ENCODE results near the gene YPEL3. TPM values are rescaled to one million over a fixed set of nuclear protein-coding genes. Genes with fewer than 3 reads are reported as not detected.

The YPEL3 gene
- total RNA-seq, 1 donor from 2014 or later = 93.6 TPM

- no peak overlapping the region for H3K27ac ChIP-seq
- H3K4me1 ChIP-seq = peaks cover 10% of the 10 kb centered on the region
- H3K9me3 ChIP-seq = no peaks in the 10 kb centered on the region
- TF ChIP-seq CTCF (IDR thresholded peaks at IDR 0.05) = no peak
- H3K36me3 ChIP-seq = no peaks in the 10 kb centered on the region
- ATAC-seq = no peak
- H3K27me3 ChIP-seq = no peaks in the 10 kb centered on the region
- no peak overlapping the region for H3K4me3 ChIP-seq
- DNase-seq = no peak
- intact Hi-C loops (cut with DNase I) = no loop called here
Measured at GRCh38 chr16:30060346-30060745, 35.7 kb downstream of the YPEL3 start.

GRCh38 chr16:30054959-30055553, 41.0 kb downstream of the YPEL3 start:
- no peaks in the 10 kb centered on the region for H3K9me3 ChIP-seq
- DNase-seq (peak; percentile 73), ATAC-seq (peak; percentile 57)
- H3K4me1 ChIP-seq = peaks cover 8% of the 10 kb centered on the region
- TF ChIP-seq CTCF (IDR thresholded peaks at IDR 0.05) = peak; percentile 42
- no peak overlapping the region for H3K4me3 ChIP-seq
- no peak overlapping the region for H3K27ac ChIP-seq
- no peaks in the 10 kb centered on the region for H3K27me3 ChIP-seq
- intact Hi-C loops (cut with DNase I) = no loop called here
- no peaks in the 10 kb centered on the region for H3K36me3 ChIP-seq

- Histone ChIP-seq H3K27ac (no peak overlapping the region), H3K27me3 (no peaks in the 10 kb centered on the region), H3K4me3 (no peak overlapping the region), H3K36me3 (no peaks in the 10 kb centered on the region), H3K9me3 (no peaks in the 10 kb centered on the region), H3K4me1 (peaks cover 8% of the 10 kb centered on the region)
- no peak for TF ChIP-seq CTCF (IDR thresholded peaks at IDR 0.05)
- ATAC-seq (no peak), DNase-seq (no peak)
- intact Hi-C loops (cut with DNase I) = no loop called here
Measured at GRCh38 chr16:30054451-30054850, 41.6 kb downstream of the YPEL3 start.

- DNase-seq (no peak), ATAC-seq (peak; percentile 11)
- H3K4me3 ChIP-seq = peak overlapping the region; percentile 72
- no peaks in the 10 kb centered on the region for H3K27me3 ChIP-seq
- peaks cover 8% of the 10 kb centered on the region for H3K4me1 ChIP-seq
- no peaks in the 10 kb centered on the region for H3K9me3 ChIP-seq
- TF ChIP-seq CTCF (IDR thresholded peaks at IDR 0.05) = no peak
- peak overlapping the region; percentile 49 for H3K27ac ChIP-seq
- no peaks in the 10 kb centered on the region for H3K36me3 ChIP-seq
- intact Hi-C loops (cut with DNase I) = no loop called here
Measured at GRCh38 chr16:30053376-30054015, 42.5 kb downstream of the YPEL3 start.

- H3K9me3 ChIP-seq = no peaks in the 10 kb centered on the region
- peak overlapping the region; percentile 72 for H3K4me3 ChIP-seq
- DNase-seq (peak; percentile 97), ATAC-seq (peak; percentile 97)
- no peaks in the 10 kb centered on the region for H3K36me3 ChIP-seq
- peaks cover 8% of the 10 kb centered on the region for H3K4me1 ChIP-seq
- peak overlapping the region; percentile 49 for H3K27ac ChIP-seq
- no peaks in the 10 kb centered on the region for H3K27me3 ChIP-seq
- TF ChIP-seq CTCF (IDR thresholded peaks at IDR 0.05) = no peak
- intact Hi-C loops (cut with DNase I) = no loop called here
Measured at GRCh38 chr16:30052671-30053372, 43.2 kb downstream of the YPEL3 start.

Data from upper lobe of right lung (tissue), 1 donor.